ENCODE measurements around the gene MDGA2.

DNA sequence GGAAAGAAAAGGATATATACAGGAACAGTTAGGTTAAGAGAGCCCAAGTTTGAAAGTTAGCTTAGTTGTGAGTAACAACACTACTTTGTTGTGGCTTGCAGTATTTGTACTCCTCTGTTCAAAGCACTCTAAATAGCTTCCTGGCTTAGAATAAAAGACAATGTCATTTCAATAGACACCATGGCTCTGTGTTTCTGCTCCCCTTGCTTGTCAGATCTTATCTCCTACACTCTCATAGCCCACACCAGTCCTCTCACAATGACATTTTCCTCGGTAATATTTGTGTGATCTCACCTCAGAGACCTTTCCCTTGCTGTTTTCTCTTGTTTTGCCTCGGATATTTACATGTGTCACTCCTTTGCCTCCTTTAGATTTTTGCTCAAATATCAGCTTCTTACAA, 418.4 kb downstream of the MDGA2 start:
- TF ChIP-seq CTCF (IDR thresholded peaks at IDR 0.05; ENCODE audit: borderline replicate concordance, extremely low read depth, low read length, poor library complexity, severe bottlenecking) (no peak), EZH2 (IDR thresholded peaks at IDR 0.05; ENCODE audit: borderline replicate concordance, low read depth, low read length, severe bottlenecking) (no peak)
